Activated naive CD8-positive, alpha-beta T cell treated with anti-CD3 and anti-CD28 coated beads for 36 hours (primary cell): ENCODE measurements around the gene KTN1. TPM values are rescaled to one million over a fixed set of nuclear protein-coding genes. Genes with fewer than 3 reads are reported as not detected.

ENCODE experiments used
- DNase-seq: peaks from one replicate; pipeline ENCODE4 v3.0.0; 2021
- H3K27ac Mint-ChIP-seq: one replicate; pipeline ENCODE4 v1.8.0; 2022; ENCODE audit warnings: mild to moderate bottlenecking, moderate library complexity, mixed read lengths
- H3K27me3 Mint-ChIP-seq: one replicate; pipeline ENCODE4 v1.8.0; 2022; ENCODE audit warnings: mild to moderate bottlenecking, mixed read lengths
- H3K36me3 Mint-ChIP-seq: one replicate; pipeline ENCODE4 v1.8.0; 2021; ENCODE audit warnings: mild to moderate bottlenecking, mixed read lengths
- H3K4me1 Mint-ChIP-seq: one replicate; pipeline ENCODE4 v1.8.0; 2021; ENCODE audit warnings: mixed read lengths
- H3K4me3 Mint-ChIP-seq: one replicate; pipeline ENCODE4 v1.8.0; 2022; ENCODE audit warnings: mild to moderate bottlenecking, moderate library complexity, mixed read lengths
- H3K9me3 Mint-ChIP-seq: one replicate; pipeline ENCODE4 v1.8.0; 2022; ENCODE audit warnings: mixed read lengths
- total RNA-seq, 2 experiments: library from RNA; stranded (reverse); gene quantifications; one replicate each; pipeline ENCODE4 v1.2.3, GENCODE V29; 2021

KTN1 gene
- total RNA-seq, 2 experiments from 2014 or later = 119 TPM

DNA sequence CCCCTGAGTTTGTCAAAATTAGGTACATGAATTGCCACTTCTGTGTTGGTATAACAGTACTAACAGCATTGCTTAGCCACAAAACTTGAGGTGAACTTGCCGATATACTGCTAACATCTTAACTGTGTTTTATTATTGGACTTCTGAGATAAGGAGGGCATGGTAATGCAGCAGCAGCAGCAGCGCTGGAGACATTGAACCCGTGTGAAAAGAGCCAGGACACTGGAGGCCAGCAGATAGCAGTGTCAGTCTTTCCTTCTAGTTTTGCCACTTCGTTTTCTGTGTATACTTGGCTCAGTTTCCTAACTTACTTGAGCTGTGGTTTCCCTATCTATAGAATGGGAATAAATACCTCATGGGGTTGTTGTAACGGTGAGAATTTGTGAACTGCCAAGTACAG, 82.7 kb downstream of the KTN1 start:
- peaks cover 22% of the 10 kb centered on the region for H3K36me3 Mint-ChIP-seq
- H3K4me1 Mint-ChIP-seq = peaks cover 16% of the 10 kb centered on the region
- no peak for DNase-seq
- no peak overlapping the region for H3K27ac Mint-ChIP-seq
- no peak overlapping the region for H3K4me3 Mint-ChIP-seq
- H3K27me3 Mint-ChIP-seq = no peaks in the 10 kb centered on the region
- H3K9me3 Mint-ChIP-seq = no peaks in the 10 kb centered on the region

DNA sequence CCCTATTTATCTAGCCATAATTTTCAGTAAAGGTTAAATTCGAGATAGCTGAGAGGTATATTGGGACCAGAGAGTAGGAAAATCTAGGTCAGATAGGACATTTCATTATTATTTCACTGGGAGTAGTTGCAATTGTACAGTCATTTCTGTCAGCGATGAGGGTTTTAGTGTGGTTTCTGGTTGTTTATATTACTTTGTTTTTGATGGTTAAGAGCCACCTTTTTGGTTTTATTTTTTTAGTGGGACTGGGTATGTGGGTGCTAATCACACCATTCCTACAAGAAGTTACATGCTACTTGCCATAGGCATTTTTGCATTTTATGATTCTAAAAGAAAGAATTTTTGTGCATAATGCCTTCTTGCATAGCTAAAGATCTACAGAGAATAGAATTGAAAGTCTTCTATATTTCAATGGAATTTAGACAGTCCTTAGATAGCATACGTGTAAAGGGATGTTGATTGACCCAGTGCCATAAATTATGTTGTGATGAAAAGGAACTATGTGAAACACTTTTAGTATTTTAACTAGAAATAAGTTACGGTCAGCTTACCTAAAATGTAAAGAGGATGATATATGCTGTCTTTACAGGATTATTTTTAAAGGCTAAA, 85.2 kb downstream of the KTN1 start:
- no peak for DNase-seq
- no peak overlapping the region for H3K4me3 Mint-ChIP-seq
- no peaks in the 10 kb centered on the region for H3K9me3 Mint-ChIP-seq
- peaks cover 18% of the 10 kb centered on the region for H3K36me3 Mint-ChIP-seq
- H3K4me1 Mint-ChIP-seq = peaks cover 16% of the 10 kb centered on the region
- no peaks in the 10 kb centered on the region for H3K27me3 Mint-ChIP-seq
- H3K27ac Mint-ChIP-seq = peak overlapping the region; percentile 27

DNA sequence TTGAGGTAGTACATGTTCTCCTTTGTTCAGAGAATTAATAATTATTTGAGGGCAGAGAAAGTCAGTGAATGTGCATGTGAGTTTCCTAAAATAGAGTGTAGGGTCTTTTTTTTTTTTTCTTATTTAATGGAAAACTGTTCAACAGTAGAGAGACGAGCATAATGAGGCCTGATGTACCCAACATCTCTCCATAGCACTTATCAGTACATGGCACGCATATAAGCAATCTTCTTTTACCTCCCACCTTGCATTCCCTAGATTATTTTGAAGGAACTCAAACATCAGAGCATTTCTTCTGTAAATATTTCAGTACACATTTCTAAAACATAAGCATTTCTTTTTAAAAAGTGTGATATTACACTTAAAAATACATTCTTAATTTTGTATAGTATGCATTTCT, 87.8 kb downstream of the KTN1 start:
- Mint-ChIP-seq H3K4me3 (no peak overlapping the region), H3K27ac (no peak overlapping the region), H3K9me3 (no peaks in the 10 kb centered on the region), H3K4me1 (peaks cover 16% of the 10 kb centered on the region), H3K36me3 (peaks cover 15% of the 10 kb centered on the region), H3K27me3 (no peaks in the 10 kb centered on the region)
- no peak for DNase-seq

DNA sequence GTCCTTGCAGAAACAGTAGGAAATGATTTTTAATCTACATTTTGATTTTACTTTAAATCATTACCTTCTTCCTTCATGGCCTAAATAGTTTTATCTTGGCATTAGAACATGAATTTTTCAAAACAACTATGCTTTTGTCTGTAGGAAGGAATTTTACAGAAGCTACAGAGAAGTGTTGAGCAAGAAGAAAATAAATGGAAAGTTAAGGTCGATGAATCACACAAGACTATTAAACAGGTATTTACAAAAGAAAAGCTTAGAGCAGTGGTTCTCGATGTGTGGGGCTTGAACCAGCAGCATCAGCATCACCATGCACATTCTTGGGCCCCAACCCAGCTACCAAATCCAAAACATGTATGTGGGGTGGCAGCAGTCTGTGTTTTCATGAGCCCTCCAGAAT, 91.6 kb downstream of the KTN1 start:
- no peak for DNase-seq
- Mint-ChIP-seq H3K9me3 (no peaks in the 10 kb centered on the region), H3K4me1 (peaks cover 1% of the 10 kb centered on the region), H3K36me3 (peaks cover 10% of the 10 kb centered on the region), H3K27me3 (no peaks in the 10 kb centered on the region), H3K27ac (no peak overlapping the region), H3K4me3 (no peak overlapping the region)

DNA sequence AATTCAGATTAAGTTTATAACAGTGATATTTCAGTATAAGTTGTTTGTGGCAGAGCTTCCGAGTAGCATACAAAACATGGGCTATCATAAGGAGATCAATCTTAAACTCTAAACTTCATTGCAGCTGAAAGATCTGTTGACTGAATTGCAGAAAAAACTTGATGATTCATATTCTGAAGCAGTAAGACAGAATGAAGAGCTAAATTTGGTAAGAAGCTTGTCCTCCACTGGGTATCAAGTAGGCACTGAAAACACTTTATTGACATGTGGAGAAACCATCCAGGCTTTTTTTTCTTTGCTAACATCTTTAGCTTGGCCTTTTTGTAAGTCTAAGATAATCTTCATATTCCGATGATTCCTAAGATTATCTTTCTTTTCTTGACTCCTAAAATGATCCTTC, 93.0 kb downstream of the KTN1 start:
- Mint-ChIP-seq H3K4me1 (no peaks in the 10 kb centered on the region), H3K27ac (no peak overlapping the region), H3K9me3 (no peaks in the 10 kb centered on the region), H3K4me3 (no peak overlapping the region), H3K27me3 (no peaks in the 10 kb centered on the region), H3K36me3 (peaks cover 7% of the 10 kb centered on the region)
- DNase-seq = no peak

DNA sequence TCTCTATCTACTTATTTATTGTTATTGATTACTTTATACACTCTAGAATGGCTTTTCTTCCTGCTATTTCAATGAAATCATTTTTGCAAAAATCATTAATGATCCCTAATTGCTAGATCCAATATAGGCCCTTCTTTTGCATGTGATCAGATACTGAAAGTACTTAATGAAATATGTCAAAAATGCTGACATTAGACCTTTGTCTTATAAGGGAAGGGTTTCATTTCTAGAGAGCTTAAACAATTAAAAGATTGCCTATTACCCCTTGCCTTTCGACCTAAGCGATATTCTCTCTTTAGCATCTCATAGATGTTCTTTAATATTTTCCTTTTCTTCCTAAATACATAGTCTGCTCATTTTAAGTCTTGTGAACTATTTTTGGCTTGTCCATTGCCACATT, 101.1 kb downstream of the KTN1 start:
- H3K27ac Mint-ChIP-seq = no peak overlapping the region
- H3K4me1 Mint-ChIP-seq = no peaks in the 10 kb centered on the region
- H3K9me3 Mint-ChIP-seq = no peaks in the 10 kb centered on the region
- no peaks in the 10 kb centered on the region for H3K27me3 Mint-ChIP-seq
- H3K4me3 Mint-ChIP-seq = no peak overlapping the region
- peaks cover 14% of the 10 kb centered on the region for H3K36me3 Mint-ChIP-seq
- DNase-seq = no peak

DNA sequence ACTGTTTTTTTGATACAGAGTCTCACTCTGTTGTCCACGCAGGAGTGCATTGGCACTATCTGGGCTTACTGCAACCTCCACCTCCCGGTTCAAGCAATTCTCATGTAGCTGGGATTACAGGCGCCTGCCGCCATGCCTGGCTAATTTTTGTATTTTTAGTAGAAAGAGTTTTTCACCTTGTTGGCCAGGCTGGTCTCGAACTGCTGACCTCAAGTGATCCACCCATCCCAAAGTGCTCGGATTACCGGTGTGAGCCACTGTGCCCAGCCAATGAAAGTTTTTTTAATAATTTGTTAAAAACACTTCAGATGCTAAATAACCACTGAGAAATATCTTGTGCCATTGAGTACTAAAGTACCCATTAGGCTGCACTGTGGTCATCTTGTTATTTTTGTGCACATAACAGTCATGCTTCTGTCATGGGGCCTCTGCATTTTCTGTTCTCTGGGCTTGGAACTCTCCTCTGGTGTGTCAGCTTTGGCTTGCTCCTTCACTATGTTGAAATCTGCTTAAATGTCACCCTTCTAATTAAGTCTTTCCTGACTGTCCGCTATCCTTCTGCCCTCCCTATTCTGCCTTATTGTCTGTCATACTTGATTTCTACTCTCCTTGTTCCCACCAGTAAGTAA, 105.1 kb downstream of the KTN1 start:
- Mint-ChIP-seq H3K9me3 (no peaks in the 10 kb centered on the region), H3K36me3 (peaks cover 15% of the 10 kb centered on the region), H3K27me3 (no peaks in the 10 kb centered on the region), H3K4me1 (peaks cover 2% of the 10 kb centered on the region), H3K27ac (no peak overlapping the region), H3K4me3 (no peak overlapping the region)
- no peak for DNase-seq

DNA sequence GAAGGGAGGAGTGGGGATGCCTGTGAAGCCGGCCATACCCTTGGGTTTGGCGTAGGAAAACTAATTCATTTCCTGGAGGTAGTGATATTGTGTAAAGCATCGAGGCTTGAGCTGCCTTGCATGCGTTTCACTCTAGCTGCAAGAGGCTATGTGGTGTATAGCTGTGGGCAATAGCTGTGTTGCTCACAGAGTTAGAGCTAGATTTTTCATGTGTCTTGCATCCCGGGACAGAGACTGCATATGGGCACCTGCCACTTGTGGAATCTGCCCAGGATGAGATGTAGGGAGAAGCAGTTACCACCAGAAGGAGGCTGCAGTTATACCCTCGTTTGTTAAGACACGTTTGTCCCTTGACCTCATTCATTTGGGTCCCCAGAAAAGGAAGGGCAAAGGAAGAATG, 106.7 kb downstream of the KTN1 start:
- H3K27me3 Mint-ChIP-seq = no peaks in the 10 kb centered on the region
- peaks cover 2% of the 10 kb centered on the region for H3K4me1 Mint-ChIP-seq
- H3K27ac Mint-ChIP-seq = no peak overlapping the region
- H3K36me3 Mint-ChIP-seq = peaks cover 15% of the 10 kb centered on the region
- no peak overlapping the region for H3K4me3 Mint-ChIP-seq
- no peak for DNase-seq
- no peaks in the 10 kb centered on the region for H3K9me3 Mint-ChIP-seq

DNA sequence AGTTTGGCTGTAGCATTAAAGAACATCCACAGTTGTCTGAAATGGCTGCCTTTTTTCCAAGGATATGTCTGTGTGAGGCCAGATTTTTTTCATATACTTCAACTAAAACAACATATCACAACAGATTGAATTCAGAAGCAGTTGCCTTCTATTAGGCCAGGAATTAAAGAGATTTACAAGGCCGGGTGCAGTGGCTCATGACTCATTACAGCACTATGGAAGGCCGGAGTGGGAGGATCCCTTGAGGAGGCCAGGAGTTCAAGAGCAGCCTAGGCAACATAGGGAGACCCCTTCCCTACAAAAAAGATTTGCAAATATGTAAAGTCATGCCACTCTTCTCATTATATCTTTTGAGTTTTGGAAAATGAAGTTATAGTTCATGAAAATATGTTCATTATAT, 108.6 kb downstream of the KTN1 start:
- Mint-ChIP-seq H3K9me3 (no peaks in the 10 kb centered on the region), H3K4me1 (peaks cover 2% of the 10 kb centered on the region), H3K27ac (no peak overlapping the region), H3K4me3 (no peak overlapping the region), H3K36me3 (peaks cover 12% of the 10 kb centered on the region), H3K27me3 (no peaks in the 10 kb centered on the region)
- no peak for DNase-seq

DNA sequence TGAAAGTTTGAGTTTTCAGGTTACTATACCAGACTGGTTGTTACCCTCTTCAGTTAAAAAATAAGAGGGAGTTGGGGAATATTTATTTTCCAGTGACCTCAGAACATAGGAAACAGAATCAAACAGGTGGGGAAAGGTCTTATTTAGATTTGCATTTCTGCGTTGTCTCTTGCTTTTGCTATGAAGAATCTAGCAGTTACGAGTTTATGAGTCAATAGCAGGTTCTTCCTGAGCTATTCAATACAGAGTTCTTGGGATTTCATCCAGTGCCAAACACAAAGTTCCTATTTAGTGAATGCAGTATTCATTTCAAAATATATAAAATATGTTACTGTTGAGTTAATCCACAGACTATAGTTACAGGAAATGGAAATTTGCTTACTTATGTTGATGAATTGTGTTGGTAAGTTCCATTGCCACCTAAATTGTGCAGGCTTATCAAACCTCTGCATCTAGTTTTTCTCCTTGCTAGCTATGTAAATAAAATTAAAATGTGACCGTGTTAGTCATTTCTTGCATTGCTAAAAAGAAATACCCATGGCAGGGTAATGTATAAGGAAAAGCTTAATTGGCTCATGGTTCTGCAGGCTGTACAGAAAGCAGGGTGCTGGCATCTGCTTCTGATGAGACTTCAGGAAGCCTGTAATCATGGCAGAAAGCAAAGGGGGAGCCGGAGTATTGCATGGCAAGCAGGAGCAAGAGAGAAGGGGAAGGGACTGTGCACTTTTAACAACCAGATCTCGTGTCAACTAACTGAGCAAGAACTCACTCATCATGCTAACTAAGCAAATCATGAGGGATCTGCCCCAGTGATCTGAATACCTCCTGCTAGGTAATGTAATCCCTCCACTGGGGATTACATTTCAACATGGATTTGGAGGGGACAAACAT, 110.2 kb downstream of the KTN1 start:
- H3K4me3 Mint-ChIP-seq = no peak overlapping the region

DNA sequence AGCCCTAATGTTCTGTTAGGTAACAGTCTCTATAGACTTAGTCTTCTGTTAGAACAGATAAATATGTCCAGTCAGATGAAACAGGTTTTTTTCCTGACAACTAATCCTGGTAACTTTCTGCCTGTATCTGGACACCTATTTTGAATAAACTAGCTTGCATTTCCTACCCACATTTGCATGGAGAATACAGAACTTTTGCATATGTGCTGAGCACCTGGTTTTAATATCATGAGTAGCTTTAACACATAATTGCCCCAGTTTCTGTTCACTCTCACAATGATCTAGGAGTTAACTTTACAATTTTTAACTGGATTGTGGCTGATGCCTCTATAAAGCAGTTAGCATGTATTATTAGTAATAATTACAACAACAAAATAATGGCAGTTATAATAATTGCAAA, 111.7 kb downstream of the KTN1 start:
- no peaks in the 10 kb centered on the region for H3K9me3 Mint-ChIP-seq
- no peak for DNase-seq
- no peak overlapping the region for H3K27ac Mint-ChIP-seq
- peaks cover 2% of the 10 kb centered on the region for H3K4me1 Mint-ChIP-seq
- no peak overlapping the region for H3K4me3 Mint-ChIP-seq
- no peaks in the 10 kb centered on the region for H3K27me3 Mint-ChIP-seq
- peaks cover 3% of the 10 kb centered on the region for H3K36me3 Mint-ChIP-seq

More for the DNA sequence above, 110.2 kb downstream of the KTN1 start:
- no peaks in the 10 kb centered on the region for H3K27me3 Mint-ChIP-seq
- H3K27ac Mint-ChIP-seq = no peak overlapping the region
- H3K4me1 Mint-ChIP-seq = peaks cover 2% of the 10 kb centered on the region
- no peak for DNase-seq
- no peaks in the 10 kb centered on the region for H3K9me3 Mint-ChIP-seq
- H3K36me3 Mint-ChIP-seq = peaks cover 9% of the 10 kb centered on the region

DNA sequence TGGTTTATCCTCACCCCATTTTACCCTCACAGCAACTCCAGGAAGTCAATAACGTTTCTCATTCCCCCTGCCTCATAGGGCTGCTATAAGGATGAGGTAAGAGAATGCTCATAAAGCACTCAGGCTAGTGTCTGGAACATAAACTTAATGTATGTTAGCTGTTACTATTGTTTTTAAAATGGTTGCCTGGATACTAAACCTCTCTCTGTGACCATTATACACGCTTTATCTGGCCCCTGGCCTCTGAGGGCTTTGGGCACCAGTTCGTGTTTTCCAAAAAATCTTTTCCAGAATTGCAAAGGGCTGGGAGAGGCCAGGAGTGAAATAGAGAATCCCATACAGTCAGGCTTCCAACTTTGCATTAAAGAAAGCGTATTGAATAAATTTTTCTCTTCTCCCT, 113.9 kb downstream of the KTN1 start:
- H3K4me3 Mint-ChIP-seq = no peak overlapping the region
- no peak for DNase-seq
- H3K27ac Mint-ChIP-seq = no peak overlapping the region
- no peaks in the 10 kb centered on the region for H3K9me3 Mint-ChIP-seq
- no peaks in the 10 kb centered on the region for H3K36me3 Mint-ChIP-seq
- H3K27me3 Mint-ChIP-seq = no peaks in the 10 kb centered on the region
- peaks cover 2% of the 10 kb centered on the region for H3K4me1 Mint-ChIP-seq

DNA sequence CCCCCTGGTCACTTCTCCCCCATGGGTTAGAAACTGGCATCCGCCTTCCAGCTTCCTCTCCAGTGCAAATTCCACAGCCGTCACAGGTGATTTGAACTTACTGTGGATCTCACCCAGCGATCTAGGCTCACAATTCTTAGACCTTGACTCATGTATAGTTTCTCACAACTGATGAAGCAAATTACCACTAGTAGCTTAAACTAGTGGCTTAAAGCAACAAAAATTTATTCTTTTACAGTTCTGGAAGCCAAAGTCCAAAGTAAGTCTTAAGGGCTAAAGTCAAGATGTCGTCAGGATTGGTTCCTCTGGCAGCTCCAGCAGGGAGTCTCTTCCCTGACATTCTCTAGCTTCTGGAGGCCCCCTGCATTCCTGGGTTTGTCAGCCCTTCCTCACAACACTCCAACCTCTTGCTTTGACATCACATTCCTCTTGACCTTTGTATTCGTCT, 117.4 kb downstream of the KTN1 start:
- DNase-seq = no peak
- H3K4me3 Mint-ChIP-seq = no peak overlapping the region
- no peaks in the 10 kb centered on the region for H3K4me1 Mint-ChIP-seq
- H3K36me3 Mint-ChIP-seq = peaks cover 15% of the 10 kb centered on the region
- no peak overlapping the region for H3K27ac Mint-ChIP-seq
- H3K9me3 Mint-ChIP-seq = peaks cover 2% of the 10 kb centered on the region
- H3K27me3 Mint-ChIP-seq = no peaks in the 10 kb centered on the region

DNA sequence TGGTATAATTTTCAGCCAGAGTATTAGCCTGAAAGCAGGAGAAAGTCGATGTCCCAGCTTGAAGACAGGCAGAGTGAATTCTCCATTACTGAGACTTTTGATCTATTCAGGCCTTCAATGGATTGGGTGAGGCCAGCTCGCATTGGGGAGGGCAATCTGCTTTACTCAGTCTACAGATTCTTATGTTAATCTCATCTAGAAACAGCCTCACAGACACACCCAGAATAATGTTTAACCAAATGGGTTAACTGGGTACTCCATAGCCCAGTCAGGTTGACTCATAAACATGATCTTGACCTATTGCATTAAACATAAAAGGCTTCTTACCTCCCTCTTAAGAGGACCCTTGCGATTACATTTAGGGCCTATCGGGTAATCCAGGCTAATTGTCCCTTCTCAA, 118.0 kb downstream of the KTN1 start:
- Mint-ChIP-seq H3K36me3 (peaks cover 15% of the 10 kb centered on the region), H3K27ac (no peak overlapping the region), H3K27me3 (no peaks in the 10 kb centered on the region), H3K4me3 (no peak overlapping the region), H3K4me1 (no peaks in the 10 kb centered on the region), H3K9me3 (peaks cover 2% of the 10 kb centered on the region)
- no peak for DNase-seq

DNA sequence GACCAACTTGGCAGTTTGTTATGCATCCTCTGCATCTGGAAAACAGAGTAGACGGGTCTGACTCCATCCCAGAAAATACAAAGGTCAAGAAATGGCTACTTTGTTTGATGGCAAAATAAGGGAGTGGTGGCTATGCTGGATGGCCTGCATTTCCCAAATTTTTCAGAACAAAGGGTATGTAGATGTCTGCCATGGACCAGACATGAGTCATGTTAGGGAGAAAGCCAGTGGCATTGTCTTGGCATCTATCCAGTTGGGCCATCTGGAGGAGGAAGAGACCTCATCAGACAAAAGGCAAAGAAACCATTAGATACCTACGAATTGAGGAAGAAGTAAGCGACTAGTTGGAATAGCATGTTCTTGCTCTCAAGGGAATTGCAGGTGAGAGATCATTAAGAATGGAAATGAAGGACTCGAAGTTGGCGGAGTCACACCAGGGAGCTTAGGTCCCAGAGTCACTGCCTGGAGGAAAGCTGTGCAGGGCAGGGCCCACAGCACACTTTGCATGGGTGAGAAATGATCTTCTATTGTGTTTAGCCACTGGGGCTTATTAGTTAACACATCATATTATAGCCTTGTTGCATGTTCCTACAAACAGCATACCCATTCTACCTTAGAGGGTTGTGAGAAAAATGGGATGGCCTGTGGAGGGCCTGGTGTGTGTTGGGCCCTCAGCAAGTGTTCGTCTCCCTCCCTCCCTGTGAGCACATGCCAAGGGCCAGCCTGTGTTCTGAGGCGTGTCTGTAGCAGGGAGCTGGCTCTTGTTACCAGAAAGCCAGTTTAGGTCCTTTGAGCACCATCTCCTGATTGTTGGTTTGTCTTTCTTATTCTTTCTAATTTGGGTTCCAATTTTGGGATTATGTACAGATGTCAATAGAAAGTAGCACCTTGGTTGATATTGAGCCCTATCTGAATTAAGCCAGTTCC, 119.4 kb downstream of the KTN1 start:
- no peak overlapping the region for H3K27ac Mint-ChIP-seq
- DNase-seq = no peak
- no peaks in the 10 kb centered on the region for H3K27me3 Mint-ChIP-seq

More for the DNA sequence above, 119.4 kb downstream of the KTN1 start:
- Mint-ChIP-seq H3K36me3 (peaks cover 15% of the 10 kb centered on the region), H3K9me3 (peaks cover 2% of the 10 kb centered on the region), H3K4me3 (no peak overlapping the region), H3K4me1 (no peaks in the 10 kb centered on the region)
